SK-N-MC (cell line): Measurements from ENCODE around the gene DNAH14.

Source experiments
- EZH2 ChIP-seq: fragments of 200-600 bp; sonication (generic); IDR thresholded peaks from one replicate; pipeline ENCODE4 v1.6.1; 2017; ENCODE audit warnings: antibody characterized with exemption
- POLR2AphosphoS5 ChIP-seq: IDR thresholded peaks from 2 replicates; pipeline ENCODE4 v1.6.1; 2012; ENCODE audit warnings: mild to moderate bottlenecking, low read depth, low read length, borderline replicate concordance

GRCh38 chr1:224998185-224998584 is 68.7 kb downstream of the DNAH14 start:
- no peak for TF ChIP-seq POLR2AphosphoS5
- no peak for TF ChIP-seq EZH2
